ENCODE data around the gene ZNF609.
"Not testable (repeated sequence)": the region's sequence is repeated elsewhere in the genome, so short reads cannot be mapped to it uniquely, and the experiment has no call there.

The ZNF609 gene

DNA sequence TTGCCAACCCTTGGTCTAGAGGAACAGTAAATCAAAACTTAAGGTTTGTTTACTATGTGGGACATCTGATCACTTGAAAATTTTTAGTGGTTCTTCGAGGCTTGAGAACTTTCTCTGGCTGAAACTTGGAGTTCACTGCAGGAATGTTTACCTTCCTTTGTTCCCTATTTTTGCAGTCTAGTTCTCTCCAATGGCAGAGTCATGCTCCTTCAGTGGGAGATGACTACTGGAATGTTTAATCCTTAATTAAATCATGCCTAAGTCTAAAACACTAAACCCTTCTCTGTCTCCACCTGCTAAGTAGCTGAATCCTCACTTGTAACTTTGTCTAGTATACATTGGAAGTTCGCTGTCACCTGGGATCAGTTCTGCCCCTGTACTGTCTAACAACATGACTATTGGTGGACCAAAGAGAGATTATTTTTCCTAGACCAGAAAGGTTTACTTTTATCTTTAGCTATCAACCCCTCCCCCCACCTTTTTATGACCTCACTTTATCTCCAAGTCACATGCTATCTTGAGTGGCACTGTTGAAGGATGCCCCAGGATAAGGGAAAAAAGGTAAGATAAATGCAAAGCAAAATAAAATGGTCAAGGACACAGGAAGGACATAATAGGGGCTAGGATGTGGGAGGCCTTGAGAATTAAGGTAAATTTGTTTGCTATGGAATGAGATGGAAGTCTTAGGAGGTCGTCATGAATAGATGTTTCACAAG lies 1.2 kb upstream of the ZNF609 start:
- DNase-seq (ENCODE audit: low read depth in 2 of 2) = no peak

DNA sequence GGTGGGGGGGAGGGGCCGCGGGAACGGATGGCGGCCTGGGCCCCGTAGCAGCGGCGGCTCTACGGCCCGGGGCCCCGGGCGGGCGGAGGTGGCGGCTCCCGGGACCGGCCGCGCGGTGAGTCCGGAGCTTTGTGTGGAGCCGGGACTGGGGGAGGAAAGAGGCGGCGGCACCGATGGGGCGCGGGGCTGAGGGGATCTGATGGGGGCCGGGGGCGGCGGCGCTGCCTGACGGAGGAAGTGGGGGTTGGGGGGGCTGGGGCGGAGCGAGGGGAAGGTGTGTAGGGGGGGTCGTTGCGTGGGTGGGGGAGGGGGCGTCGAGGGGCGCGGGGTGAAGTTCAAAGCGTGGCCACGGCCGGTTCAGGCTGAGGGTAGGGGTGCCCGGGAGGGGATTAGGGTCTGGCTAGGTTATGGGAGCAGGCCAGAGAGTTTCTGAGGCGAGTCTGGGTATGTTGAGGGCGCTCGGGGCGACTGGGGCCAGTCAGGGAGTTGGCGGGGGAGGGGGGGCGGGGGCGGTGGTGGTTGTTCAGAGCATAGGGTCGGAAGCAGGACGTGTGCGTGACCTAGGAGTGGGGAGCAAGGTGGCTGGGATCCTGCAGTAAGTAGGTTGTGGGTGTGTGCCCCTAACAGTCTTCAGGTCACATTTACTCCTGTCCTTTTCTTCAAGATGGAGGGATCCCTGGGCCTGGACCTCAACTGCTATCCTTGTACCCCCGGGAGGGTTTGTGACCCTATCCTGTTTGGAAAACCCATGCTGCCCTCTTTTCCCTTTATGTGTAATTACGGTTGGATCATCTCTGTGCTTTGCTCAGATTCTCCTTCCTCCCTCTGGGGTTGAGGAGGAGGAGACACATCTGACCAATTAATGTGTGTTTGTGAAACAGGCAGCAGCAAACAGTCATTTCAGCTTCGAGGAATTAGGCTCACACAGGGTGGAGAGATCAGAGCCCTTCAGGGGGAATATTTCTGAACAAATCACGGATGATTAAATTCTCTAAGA lies 644 bp downstream of the ZNF609 start:
- DNase-seq (ENCODE audit: low read depth in 2 of 2) = peak; percentile 13 to 19

DNA sequence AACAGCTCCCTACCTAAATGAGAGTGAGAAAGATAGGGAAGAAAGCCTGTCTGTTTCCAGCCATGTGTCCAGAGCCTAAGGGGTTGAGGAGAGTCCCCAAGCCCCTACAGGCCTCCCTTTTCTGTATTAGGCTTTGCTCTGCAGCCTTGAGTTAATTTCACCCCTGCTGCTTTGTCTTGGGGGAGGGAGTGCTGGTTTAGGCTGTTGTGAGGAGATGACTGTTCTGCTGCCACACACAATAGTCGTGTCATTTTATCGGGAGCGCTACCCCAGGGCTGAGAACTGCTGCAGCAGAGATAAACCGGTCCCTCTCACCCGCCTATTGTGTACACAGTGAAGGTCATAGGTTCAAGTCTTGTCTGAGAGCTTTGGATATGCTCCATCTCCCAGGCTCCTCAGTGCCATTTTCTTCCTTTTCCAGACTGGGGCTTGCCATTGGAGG lies 1.4 kb downstream of the ZNF609 start:
- DNase-seq (ENCODE audit: low read depth in 2 of 2) = peak; percentile 10 to 11

DNA sequence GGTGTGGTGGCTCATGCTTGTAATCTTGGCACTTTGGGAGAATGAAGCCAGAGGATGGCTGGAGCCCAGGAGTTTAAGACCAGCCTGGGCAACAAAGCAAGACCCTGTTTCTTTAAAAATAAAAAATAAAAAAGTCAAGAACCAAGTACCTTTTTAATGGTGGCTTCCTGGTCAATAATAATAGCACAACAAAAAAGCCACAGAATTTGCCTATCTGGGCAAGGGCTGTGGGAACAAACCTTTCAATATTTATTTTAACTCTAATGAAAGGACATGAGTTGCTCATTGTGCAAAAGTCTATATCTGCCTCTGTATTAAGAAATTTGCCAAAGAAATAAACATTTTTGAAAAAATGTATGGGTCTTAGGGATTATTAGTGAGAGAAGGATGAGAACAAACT lies 2.1 kb downstream of the ZNF609 start:
- no peak for DNase-seq (ENCODE audit: low read depth in 2 of 2)

DNA sequence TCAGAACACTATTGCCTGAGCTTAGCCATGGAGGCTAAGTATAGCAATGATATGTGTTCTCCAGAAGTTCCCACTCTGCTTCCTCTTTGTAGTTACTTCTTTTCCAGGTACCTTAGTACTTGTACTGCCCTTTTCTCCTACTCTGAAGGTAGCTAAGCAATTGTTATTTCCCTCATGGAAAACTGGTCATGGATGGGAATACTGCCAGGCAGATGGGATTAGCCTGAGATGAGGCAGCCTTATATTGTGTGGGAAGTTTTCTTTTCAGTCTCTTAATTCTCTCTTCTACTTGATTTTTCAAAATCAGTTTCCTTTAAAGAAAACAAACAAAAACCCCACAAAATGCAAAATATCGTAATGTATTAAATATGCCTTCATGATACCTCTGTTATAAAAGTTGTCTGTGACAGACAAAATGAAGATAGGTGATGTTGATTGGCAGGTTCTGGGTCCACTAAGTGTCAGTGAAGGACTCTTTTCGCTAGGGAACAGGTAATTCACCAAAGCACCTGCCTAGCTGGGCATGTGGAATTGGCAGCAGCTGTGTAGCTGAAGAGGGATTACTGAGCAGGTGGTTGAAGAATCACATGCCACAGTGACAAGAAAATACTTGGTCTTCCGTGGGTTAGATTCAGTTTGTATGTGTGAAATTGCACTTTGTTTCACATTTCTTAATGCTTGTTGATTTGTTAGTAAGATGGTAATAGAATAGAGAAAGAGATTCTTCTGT lies 4.1 kb downstream of the ZNF609 start:
- DNase-seq (ENCODE audit: low read depth in 2 of 2) = no peak

DNA sequence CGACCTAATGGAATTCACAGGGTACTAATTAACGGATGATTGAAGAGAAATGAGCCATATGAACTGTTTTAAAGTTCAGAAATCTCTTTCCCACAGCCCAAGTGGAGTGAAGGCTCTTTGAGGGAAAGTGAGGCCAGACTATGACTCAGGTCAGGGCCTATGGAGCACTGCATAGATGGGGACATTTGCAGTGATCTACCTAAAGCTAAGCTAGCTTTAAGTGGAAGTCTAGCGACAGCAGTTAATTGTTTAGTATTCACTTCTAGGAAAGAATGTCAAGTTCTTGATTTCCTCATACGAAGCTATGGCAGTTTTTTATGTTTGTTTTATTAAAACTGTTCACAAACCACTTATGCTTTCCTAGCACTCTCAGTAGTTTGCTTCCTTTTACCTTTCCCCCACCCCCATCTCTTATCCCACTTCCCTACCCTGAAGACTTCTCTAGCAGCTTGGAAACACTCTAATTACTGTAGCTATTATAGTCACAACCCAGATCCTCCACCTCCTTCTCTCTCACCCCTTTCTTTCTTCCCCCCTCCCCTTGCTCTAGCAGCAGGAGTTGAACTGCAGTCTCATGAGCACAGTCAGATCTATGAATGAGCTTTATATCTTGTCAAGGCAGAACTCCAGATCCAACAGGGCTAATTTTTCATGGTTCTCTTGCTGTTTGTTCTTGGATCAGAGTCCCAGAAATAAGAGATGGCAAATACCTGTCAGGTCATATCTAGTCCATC lies 6.2 kb downstream of the ZNF609 start:
- DNase-seq (ENCODE audit: low read depth in 2 of 2) = no peak

DNA sequence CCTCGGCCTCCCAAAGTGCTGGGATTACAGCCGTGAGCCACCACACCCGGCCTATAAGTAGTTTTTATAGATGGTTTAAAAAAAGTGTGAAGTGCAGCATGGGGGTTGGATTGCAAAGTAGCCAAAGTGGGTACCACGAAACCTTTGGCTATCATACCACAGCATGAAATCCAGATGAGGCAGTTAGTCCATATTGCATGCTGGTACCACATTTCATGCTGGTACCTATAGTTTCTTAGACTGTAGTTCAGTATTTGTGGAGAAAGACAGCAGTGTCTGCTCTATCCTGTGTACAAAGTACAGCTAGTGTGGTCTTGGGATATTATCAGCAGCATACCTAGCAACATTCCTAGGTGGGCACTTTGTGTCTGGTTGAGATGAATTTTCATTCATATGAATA lies 11.8 kb downstream of the ZNF609 start:
- no peak for DNase-seq (ENCODE audit: low read depth in 2 of 2)

DNA sequence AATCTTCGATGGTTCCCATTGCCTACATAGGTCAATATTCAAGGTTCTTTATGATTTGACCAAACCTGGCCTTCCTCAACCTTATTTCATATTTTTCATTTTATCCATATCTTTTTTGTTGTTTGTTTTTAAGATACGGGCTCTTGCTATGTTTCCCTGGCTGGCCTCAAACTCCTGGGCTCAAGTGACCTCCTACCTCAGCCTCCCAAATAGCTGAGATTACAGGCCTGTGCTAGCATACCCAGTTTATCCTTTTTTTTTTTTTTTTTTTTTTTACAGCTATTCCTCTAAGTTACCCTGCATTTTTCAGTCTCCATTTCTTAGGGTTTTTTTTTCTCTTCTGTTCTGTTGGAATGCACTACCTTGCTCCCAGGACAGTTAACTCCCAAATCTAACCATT lies 14.5 kb downstream of the ZNF609 start:
- DNase-seq (ENCODE audit: low read depth in 2 of 2) = no peak

DNA sequence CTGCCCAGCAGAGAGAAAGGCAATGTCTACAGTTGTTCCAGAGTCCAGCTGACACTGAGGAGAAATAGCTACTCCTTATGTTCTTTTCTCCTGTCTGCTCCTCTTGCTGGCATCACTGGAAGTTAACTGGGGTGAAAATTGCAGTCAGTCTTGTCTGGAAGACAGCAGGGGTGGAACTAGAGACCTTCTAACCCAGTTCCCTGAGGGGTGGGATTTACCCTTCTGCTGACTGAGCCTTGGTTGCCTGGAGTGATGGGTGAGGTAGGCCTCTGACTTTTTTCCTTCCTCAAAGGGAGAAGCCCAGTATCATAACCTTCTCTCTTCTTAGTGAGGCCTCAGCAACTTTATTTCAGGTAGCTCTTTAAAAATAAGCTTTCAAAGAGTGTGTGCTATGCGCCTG lies 16.2 kb downstream of the ZNF609 start:
- DNase-seq (ENCODE audit: low read depth in 2 of 2) = no peak

DNA sequence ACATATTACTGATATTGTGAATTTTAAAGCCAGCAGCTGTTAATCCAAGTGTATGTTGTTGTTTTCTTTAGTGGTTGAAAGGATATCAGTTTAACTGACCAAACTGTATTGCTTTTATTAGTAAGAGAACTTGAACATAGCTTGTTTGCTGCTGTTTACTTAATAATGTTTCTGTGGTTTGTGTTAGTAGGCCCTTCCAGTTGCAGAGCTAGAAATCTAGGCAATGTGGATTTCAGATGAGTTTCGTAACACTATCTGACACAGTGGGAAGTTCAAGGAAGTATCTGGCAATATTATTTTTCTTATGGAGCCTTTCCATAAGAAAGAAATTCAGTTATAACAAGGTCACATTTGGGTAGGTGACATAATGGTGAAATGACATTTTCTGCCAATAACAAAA lies 18.5 kb downstream of the ZNF609 start:
- DNase-seq (ENCODE audit: low read depth in 2 of 2) = no peak

DNA sequence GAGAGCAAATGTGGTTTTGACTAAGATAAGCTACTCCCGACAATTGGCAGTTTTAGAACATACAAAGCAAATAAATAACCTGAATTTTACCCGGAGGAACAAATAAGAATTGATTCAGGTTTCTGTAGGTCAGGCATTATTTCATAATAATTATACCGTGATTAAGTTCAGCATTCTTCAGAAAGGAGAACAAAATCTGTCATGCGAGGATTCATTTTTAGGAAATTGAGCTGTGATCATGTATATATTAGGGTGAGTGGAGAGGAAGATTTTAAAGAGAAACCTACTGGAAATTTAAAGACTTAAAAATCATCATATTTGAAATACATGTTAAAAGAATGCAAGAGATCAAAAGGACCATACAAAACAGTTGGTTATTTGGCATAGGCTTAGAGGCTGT lies 20.5 kb downstream of the ZNF609 start:
- DNase-seq (ENCODE audit: low read depth in 2 of 2) = no peak

DNA sequence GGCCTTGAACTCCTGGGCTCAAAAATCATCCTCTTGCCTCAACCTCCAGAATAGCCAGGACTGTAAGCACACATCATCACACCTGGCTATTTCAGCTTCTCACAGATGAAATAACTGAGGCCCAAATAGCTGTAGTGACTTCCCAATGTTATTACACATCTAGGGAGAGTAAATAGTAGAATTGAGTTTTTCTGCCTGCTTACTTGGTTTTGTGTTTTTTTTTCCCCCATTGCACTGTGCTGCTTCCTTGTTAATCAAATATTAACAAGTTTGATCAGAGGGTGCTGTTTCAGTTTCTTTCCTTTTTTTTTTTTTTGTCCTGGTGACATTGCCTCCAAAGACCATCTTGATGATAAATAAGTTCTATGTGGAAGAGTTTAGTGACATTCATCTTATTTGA lies 23.4 kb downstream of the ZNF609 start:
- no peak for DNase-seq (ENCODE audit: low read depth in 2 of 2)

DNA sequence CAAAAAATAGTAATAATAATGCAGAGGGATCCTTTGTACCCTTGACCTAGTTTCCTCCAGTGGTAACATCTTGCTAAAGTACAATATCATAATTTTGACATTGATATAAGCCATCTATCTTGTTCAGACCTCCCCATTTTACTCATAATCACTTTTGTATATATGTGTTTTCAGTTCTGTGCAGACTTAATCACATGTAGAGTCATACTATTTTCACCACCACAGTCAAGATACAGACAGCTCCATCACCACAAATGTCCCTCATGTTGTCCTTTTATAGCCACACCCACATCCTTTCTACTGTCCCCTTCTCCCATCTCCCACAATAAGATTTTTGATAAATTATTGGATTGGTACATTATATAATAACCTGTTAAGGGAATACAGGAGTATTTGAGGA lies 25.4 kb downstream of the ZNF609 start:
- no peak for DNase-seq (ENCODE audit: low read depth in 2 of 2)

DNA sequence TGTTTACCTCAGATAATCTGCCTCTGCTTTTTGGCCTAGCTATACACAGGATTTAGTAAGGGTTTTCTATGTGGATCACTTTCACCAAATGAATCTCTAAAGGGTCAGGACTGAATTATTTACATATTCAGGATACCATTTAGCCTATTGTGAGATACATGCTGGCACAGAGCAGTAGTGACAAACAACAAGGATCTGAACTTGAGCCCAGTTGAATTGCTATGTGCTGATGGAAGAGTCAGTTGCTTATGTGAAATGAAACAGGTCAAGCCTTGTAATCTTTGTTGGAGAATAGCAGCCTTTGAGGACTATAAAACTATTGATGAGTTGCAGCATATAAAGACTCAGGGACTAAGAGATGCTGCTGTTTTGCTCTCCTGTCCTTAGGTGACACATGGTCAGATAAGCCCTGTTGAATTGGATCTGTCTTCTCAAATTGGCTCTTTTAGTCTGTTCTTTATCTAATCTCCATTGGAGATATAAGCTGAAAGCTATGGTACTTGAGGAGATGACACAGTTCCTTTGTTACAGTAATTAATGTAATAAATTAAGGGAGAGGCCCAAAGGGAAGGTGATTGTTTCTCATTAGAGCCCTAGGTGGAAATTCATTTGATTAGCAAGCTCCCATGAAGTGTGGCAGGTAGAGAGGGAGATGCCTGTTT lies 30.4 kb downstream of the ZNF609 start:
- DNase-seq (ENCODE audit: low read depth in 2 of 2) = no peak

DNA sequence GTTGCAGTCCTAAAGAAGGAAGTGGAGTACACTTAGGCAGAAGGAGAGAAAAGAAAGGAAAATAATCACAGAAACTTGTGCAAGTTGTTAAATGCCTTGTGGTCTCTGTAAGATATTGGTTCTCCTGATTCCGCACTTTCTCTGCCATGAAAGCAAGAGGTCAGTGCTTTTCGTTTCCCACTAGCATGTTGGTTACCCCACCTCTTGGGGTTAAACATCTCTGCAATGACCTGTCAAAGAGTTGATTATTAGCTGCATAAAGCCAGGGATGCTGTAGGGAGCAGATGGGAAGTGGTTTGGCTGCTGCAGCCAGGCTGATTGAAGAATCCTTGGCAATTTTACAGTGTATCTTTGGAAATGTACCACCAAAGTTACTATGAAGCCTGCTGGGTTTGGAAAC lies 33.3 kb downstream of the ZNF609 start:
- no peak for DNase-seq (ENCODE audit: low read depth in 2 of 2)

DNA sequence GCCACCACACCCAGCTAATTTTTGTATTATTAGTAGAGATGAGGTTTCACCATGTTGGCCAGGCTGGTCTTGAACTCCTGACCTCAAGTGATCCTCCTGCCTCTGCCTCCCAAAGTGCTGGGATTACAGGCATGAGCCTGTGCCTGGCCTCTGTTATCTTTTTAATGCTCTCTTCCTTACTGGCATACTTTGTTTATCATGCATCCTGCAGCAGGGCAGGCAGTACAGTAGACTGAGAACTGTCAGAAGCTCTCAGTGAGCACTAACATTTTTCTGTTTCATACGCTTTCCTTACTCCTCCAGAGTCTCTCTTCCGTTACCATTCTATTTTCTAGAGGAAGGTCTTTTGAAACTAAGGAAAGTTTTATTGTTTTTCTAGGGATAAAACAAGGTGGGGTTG lies 35.6 kb downstream of the ZNF609 start:
- not testable (repeated sequence) for DNase-seq (ENCODE audit: low read depth in 2 of 2)

DNA sequence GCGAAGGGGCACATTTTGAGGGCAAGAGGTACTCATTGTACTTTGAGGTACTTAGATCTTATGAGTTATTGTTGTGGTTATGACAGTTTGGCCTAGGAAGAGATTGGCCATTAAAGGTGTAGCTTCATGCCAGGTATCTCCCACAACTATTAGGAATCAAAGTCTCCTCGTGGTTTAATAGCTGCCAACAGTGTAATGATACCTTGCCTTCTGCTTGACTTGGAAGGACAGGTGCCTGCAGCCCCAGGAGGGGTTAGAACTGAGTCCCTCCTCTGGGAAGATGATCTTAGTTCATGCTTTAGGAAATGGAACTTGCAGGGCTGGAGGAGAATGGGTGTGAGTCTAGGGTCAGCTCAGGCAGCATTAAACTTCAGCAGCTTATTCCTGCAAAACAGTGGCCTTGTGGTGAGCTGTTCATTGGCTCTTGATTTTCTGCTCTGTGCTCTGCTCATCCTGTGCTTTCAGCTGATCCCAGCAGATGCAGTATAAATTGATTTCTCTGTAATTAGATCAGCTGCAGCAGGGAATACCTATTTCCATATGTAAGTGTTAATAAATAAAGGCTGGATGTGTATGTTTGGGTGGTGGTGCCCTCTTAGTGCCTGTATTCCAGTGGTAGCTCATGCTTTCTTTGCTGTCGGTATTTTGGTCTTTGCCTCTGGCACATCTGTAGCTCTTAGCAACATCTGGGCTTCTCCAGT lies 40.5 kb downstream of the ZNF609 start:
- DNase-seq (ENCODE audit: low read depth in 2 of 2) = no peak

DNA sequence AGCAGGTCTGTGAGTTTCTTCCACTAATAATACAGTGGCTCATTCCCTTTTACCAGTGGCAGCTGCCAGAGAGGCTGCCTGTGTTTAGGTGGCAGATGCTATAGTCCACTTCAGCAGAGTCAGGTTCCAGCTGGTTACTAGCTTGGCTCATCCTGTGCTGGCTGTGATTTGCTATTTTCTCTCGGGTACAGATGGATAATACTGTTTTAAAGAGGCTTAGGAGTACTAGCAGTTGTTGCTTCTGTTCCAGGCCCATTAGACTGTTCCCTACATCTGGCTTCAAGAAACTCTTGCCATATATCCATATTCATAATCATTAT lies 41.0 kb downstream of the ZNF609 start:
- no peak for DNase-seq (ENCODE audit: low read depth in 2 of 2)

DNA sequence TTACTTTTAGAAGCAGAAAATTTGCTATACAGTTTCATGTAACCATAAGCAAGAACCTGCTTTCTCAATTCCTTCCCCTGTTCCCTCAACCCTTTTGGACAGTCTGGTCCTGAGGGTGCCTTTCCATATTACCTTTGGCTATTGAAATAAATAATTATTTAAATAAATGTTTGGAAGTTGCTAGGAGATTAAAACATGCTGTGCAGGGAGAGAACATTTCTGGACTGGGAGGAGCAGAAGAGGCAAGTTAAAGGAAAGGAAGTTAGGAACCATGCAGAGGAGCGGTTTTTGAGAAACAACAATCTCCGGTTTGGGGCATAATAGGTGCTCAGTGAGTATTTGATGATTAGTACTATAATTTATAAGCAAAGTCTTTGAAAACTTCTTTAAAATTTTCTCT lies 41.8 kb downstream of the ZNF609 start:
- DNase-seq (ENCODE audit: low read depth in 2 of 2) = no peak

DNA sequence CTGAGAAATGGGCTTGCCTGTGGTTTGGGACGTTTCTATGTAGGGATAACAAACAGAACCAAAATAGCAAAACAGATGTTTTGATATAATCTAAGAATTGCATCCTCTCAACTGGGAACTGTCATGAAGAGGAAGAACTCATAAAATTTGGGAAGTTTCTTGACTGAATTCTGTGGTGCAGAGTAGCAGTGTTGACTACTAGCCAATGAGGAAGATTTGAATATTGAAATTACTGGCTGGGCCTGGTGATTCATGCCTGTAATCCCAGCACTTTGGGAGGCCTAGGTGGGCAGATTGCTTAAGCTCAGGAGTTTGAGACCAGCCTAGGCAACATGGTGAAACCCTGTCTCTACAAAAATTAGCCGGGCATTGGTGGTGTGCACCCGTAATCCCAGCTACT lies 42.2 kb downstream of the ZNF609 start:
- DNase-seq (ENCODE audit: low read depth in 2 of 2) = no peak

DNA sequence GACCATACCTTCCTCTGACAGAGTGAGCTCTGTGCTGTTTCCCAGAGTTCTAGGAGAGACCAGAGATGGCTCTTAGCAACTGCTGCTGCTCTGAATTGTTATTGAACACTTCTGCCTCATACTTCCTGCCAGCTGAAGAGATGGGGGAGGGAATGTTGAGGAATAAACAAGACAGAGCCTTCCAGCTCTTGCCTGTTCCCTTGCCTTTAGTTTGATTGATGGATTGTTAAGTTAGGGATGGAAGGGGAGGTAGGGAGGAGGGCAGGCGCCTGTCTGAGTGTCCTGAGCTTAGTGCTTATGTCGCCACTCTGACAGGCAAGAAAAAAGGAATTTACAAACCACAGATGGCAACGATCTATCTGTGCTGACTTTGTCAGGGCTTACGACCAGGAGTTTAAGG lies 42.8 kb downstream of the ZNF609 start:
- DNase-seq (ENCODE audit: low read depth in 2 of 2) = no peak
